GM12801 (cell line): ENCODE data around the gene PRMT3.

Source experiments
- TF ChIP-seq, protein P1 (sequence below): IDR thresholded peaks from one replicate; pipeline ENCODE4 v1.5.1; 2011; ENCODE audit warnings: control low read depth; ENCODE audit not compliant: insufficient read length; ENCODE audit errors: extremely low read depth

PRMT3 gene

DNA sequence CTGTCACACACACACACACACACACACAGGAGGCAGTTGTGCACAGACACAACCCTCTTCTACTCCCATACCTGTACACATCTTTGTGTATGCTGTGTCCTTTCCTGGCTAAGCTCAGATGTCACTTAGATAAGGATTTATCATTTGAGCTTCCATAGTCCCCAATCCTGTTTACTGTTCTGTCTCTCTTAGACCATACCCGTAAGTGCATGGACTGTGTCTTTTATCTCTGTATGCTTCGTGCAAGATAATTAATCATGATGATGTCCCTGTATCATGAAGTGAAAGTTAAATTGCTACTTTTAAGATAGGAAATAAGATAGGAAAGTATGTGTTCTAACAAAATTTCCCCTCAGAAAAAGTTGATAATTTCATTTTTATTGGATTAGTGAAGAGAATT, 30.3 kb downstream of the PRMT3 start:
- TF ChIP-seq, protein P1, sequence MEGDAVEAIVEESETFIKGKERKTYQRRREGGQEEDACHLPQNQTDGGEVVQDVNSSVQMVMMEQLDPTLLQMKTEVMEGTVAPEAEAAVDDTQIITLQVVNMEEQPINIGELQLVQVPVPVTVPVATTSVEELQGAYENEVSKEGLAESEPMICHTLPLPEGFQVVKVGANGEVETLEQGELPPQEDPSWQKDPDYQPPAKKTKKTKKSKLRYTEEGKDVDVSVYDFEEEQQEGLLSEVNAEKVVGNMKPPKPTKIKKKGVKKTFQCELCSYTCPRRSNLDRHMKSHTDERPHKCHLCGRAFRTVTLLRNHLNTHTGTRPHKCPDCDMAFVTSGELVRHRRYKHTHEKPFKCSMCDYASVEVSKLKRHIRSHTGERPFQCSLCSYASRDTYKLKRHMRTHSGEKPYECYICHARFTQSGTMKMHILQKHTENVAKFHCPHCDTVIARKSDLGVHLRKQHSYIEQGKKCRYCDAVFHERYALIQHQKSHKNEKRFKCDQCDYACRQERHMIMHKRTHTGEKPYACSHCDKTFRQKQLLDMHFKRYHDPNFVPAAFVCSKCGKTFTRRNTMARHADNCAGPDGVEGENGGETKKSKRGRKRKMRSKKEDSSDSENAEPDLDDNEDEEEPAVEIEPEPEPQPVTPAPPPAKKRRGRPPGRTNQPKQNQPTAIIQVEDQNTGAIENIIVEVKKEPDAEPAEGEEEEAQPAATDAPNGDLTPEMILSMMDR = no peak

DNA sequence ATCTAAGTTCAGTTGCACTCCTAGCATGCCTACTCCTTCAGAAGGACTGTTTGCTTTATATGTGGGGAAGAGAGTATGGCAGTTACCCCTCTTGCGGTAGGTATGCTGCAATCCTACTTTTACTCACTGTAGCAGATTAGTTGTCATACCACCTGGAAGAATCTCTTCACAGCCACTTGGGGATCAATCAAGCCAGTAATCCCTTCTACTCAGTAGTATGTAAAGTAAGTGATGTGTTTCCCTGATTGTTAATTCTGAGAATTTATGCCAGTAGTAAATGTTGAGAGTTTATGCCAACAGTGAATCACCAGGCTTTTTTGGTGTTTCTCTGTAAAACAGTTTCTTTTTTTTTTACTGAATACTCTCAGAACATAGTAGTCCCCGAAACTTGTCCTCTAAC, 34.4 kb downstream of the PRMT3 start:
- TF ChIP-seq, protein P1 = no peak

- TF ChIP-seq, protein P1 = no peak
These were observed 41.7 kb downstream of the PRMT3 start for GRCh38 chr11:20429216-20429615.

- TF ChIP-seq, protein P1 = no peak
These were observed 51.1 kb downstream of the PRMT3 start for GRCh38 chr11:20438637-20439036.

DNA sequence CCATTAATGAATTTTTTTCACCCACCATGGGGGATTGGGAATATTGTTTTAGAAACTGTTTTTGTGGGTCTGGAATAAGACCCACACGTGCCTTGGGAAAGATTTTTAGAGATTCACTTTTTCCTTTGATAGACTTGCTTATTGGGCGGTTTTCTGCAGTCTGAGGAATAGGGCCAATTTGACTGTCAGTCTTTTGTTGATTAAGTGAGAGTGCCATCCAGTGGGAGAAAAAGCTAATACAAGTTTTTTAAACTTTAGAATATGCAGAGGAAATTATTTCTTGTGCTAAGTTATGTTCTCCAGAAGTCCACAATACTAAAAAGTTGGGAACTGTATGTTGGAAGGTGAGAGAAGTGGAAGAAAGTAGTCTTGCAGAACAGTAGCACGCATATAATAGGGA, 56.1 kb downstream of the PRMT3 start:
- TF ChIP-seq, protein P1 = no peak

- TF ChIP-seq, protein P1 = no peak
These were observed 57.0 kb downstream of the PRMT3 start for GRCh38 chr11:20444535-20444934.

DNA sequence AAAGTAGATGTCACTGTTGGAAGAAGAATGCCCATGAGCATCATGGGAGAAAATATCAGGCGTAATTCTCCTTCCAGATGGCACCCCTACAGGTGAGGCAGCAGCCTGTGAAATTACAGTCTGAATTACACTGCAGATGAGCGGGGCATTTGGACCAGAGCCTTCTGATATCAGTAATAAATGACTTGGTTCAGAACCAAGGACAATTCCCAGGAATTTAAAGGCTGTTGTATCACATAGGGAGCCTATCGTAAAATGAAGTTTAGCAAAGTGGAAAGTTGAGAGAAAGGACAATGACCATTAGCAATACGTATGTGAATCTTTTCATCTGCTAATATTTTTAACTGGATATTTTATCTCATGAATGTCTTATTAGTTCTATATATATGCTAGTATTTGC, 61.3 kb downstream of the PRMT3 start:
- TF ChIP-seq, protein P1 = no peak

GRCh38 chr11:20450829-20451228, 63.3 kb downstream of the PRMT3 start:
- TF ChIP-seq, protein P1 = no peak
